Body of pancreas (tissue), 4 donors: Measurements from ENCODE around the gene BMERB1. TPM values are rescaled to one million over a fixed set of nuclear protein-coding genes. Genes with fewer than 3 reads are reported as not detected.

ENCODE experiments used
- ATAC-seq: fragments of 150-250 bp; one replicate; pipeline ENCODE4 v1.9.1; 2016
- DNase-seq, 4 donors: peaks; one replicate each; pipeline ENCODE4 v3.0.0-alpha.2; 2019
- H3K27ac ChIP-seq, 4 donors: fragments of 200-600 bp; sonication (generic); 1 replicate in 3 of 4; 2 replicates in 1 of 4; pipeline versions ENCODE4 v1.5.1 to v1.6.1; 2016 to 2019; ENCODE audit warnings: mild to moderate bottlenecking in 1 of 4, mixed read lengths in 1 of 4, moderate library complexity in 1 of 4
- H3K27me3 ChIP-seq, 2 donors: fragments of 200-600 bp; sonication (generic); one replicate each; pipeline ENCODE4 v1.6.0; 2016; ENCODE audit warnings: mild to moderate bottlenecking in 1 of 2
- H3K36me3 ChIP-seq, 2 donors: fragments of 200-600 bp; sonication (generic); replicated peaks in 1 of 2; 2 replicates each; pipeline ENCODE4 v1.5.1; 2016; ENCODE audit warnings: low read depth in 2 of 2; ENCODE audit not compliant: insufficient read depth in 1 of 2
- H3K4me1 ChIP-seq: fragments of 200-600 bp; sonication (generic); one replicate; pipeline ENCODE4 v1.6.0; 2016
- H3K4me3 ChIP-seq, 2 donors: fragments of 200-600 bp; sonication (generic); 1 replicate in 1 of 2; 2 replicates in 1 of 2; pipeline ENCODE4 v1.5.1; 2016 to 2019
- H3K9me3 ChIP-seq, 3 donors: fragments of 200-600 bp; sonication (generic); 1 replicate in 2 of 3; 2 replicates in 1 of 3; pipeline ENCODE4 v1.5.1; 2016
- POLR2A ChIP-seq, 3 donors: fragments of 450-650 bp; IDR thresholded peaks; one replicate each; pipeline ENCODE4 v1.6.1; 2016; ENCODE audit warnings: antibody characterized with exemption in 3 of 3, mild to moderate bottlenecking in 2 of 3
- WGBS, 2 donors: methylation state at CpG; one replicate each; pipeline ENCODE4 v1.1.5; 2017; 5-methylcytosine and 5-hydroxymethylcytosine counted together
- intact Hi-C: fragments of 100-400 bp; cut with DNase I; formaldehyde crosslinking; loops from one replicate; pipeline ENCODE4 v1.15.1; 2023
- total RNA-seq, 2 donors: library from RNA; depleted of rRNA; stranded (reverse); fragments of >200 nt; gene quantifications; one replicate each; pipeline ENCODE4 v1.1.0, GENCODE V29; 2016
- TF ChIP-seq, protein P1 (sequence below), 7 experiments: fragments of 450-650 bp in 4 of 7; fragments of 200-600 bp in 3 of 7; sonication (generic) in 3 of 7; IDR thresholded peaks; one replicate each; pipeline ENCODE4 v1.5.1; 2016 to 2019; ENCODE audit warnings: antibody characterized with exemption in 7 of 7

Gene BMERB1
- total RNA-seq, 2 donors from 2014 or later: 8.9 to 22.3 TPM

GRCh38 chr16:15482748-15483298 is 48.4 kb downstream of the BMERB1 start:
- Histone ChIP-seq H3K4me1 (peaks cover 12% of the 10 kb centered on the region), H3K36me3 (no peaks in the 10 kb centered on the region), H3K4me3 (no peak overlapping the region), H3K27ac (peak overlapping the region in 3 of 4 donors; percentile 64 to 74 (median 66)), H3K9me3 (no peaks in the 10 kb centered on the region), H3K27me3 (no peaks in the 10 kb centered on the region)
- ATAC-seq (no peak), DNase-seq (no peak)
- WGBS, 2 donors: 93 to 95% methylated on average over 7 of the region's 7 CpGs
- TF ChIP-seq, protein P1, sequence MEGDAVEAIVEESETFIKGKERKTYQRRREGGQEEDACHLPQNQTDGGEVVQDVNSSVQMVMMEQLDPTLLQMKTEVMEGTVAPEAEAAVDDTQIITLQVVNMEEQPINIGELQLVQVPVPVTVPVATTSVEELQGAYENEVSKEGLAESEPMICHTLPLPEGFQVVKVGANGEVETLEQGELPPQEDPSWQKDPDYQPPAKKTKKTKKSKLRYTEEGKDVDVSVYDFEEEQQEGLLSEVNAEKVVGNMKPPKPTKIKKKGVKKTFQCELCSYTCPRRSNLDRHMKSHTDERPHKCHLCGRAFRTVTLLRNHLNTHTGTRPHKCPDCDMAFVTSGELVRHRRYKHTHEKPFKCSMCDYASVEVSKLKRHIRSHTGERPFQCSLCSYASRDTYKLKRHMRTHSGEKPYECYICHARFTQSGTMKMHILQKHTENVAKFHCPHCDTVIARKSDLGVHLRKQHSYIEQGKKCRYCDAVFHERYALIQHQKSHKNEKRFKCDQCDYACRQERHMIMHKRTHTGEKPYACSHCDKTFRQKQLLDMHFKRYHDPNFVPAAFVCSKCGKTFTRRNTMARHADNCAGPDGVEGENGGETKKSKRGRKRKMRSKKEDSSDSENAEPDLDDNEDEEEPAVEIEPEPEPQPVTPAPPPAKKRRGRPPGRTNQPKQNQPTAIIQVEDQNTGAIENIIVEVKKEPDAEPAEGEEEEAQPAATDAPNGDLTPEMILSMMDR (IDR thresholded peaks at IDR 0.05): no peak
- TF ChIP-seq POLR2A (IDR thresholded peaks at IDR 0.05): no peak
- intact Hi-C loops: loop anchor here (10.0 kb wide), 1 partner anchor 62 kb away; no protein-coding TSS in a partner anchor

- intact Hi-C loops: loop anchor here (10.0 kb wide), 1 partner anchor 61 kb away; no protein-coding TSS in a partner anchor
- Histone ChIP-seq H3K27me3 (no peaks in the 10 kb centered on the region), H3K36me3 (no peaks in the 10 kb centered on the region), H3K4me1 (peaks cover 12% of the 10 kb centered on the region), H3K27ac (no peak overlapping the region), H3K9me3 (no peaks in the 10 kb centered on the region), H3K4me3 (no peak overlapping the region)
- ATAC-seq (no peak), DNase-seq (no peak)
- TF ChIP-seq, protein P1 (IDR thresholded peaks at IDR 0.05): no peak
- TF ChIP-seq POLR2A (IDR thresholded peaks at IDR 0.05): no peak
- WGBS, 2 donors: 79 to 85% methylated on average over 2 of the region's 2 CpGs
Measured at GRCh38 chr16:15483857-15484256, 49.5 kb downstream of the BMERB1 start.

- Histone ChIP-seq H3K9me3 (no peaks in the 10 kb centered on the region), H3K27ac (no peak overlapping the region), H3K4me1 (peaks cover 12% of the 10 kb centered on the region), H3K27me3 (no peaks in the 10 kb centered on the region), H3K4me3 (no peak overlapping the region), H3K36me3 (no peaks in the 10 kb centered on the region)
- TF ChIP-seq, protein P1 (IDR thresholded peaks at IDR 0.05): no peak
- no peak for TF ChIP-seq POLR2A (IDR thresholded peaks at IDR 0.05)
- 72 to 76% methylated on average over 5 of the region's 5 CpGs for WGBS, 2 donors
- ATAC-seq: no peak
- intact Hi-C loops: loop anchor here (10.0 kb wide), 1 partner anchor 60 kb away; no protein-coding TSS in a partner anchor
- no peak for DNase-seq
Measured at GRCh38 chr16:15484662-15485061, 50.3 kb downstream of the BMERB1 start.

DNA sequence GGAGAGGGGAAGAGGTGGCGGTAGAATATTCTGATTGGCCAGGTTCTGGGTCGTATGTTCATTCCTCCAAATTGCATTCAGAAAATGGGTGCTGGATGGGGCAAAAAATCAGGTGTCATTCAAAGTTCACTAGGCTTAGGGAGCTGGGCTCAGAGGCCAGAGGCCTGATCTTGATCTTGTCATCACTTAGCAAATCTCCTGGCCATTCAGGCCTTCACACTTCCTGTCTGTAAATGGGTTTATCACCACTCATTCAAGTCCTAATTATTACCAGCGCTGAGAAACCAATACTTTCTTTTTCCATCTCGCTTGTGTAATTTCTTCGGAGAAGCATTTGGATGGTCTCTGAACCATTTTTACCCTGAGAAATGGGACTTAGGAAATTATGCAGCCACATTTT is 50.8 kb downstream of the BMERB1 start:
- H3K36me3 ChIP-seq: no peaks in the 10 kb centered on the region
- no peak overlapping the region for H3K4me3 ChIP-seq
- intact Hi-C loops: loop anchor here (10.0 kb wide), 1 partner anchor 60 kb away; no protein-coding TSS in a partner anchor
- no peak overlapping the region for H3K27ac ChIP-seq
- no peak for TF ChIP-seq POLR2A (IDR thresholded peaks at IDR 0.05)
- TF ChIP-seq, protein P1 (IDR thresholded peaks at IDR 0.05): no peak
- H3K4me1 ChIP-seq: peaks cover 12% of the 10 kb centered on the region
- DNase-seq: no peak
- 95% methylated on average over 5 of the region's 5 CpGs for WGBS, 2 donors
- no peaks in the 10 kb centered on the region for H3K9me3 ChIP-seq
- no peak for ATAC-seq
- no peaks in the 10 kb centered on the region for H3K27me3 ChIP-seq

- intact Hi-C loops: loop anchor here (10.0 kb wide), 1 partner anchor 58 kb away; no protein-coding TSS in a partner anchor
- H3K27me3 ChIP-seq: no peaks in the 10 kb centered on the region
- ATAC-seq (no peak), DNase-seq (no peak)
- no peaks in the 10 kb centered on the region for H3K9me3 ChIP-seq
- H3K27ac ChIP-seq: no peak overlapping the region
- no peak for TF ChIP-seq POLR2A (IDR thresholded peaks at IDR 0.05)
- TF ChIP-seq, protein P1 (IDR thresholded peaks at IDR 0.05): no peak
- WGBS, 2 donors: 73 to 94% methylated on average over 1 of the region's 1 CpG
- no peak overlapping the region for H3K4me3 ChIP-seq
- H3K4me1 ChIP-seq: peaks cover 11% of the 10 kb centered on the region
- H3K36me3 ChIP-seq: no peaks in the 10 kb centered on the region
Measured at GRCh38 chr16:15486661-15487060, 52.3 kb downstream of the BMERB1 start.
